Activated T-helper 9 cell treated with anti-CD3 and anti-CD28 coated beads, Interleukin-2, amount 50 U/mL, for 16 hours (primary cell): ENCODE results near the gene GATA2.

ENCODE experiments used
- DNase-seq: peaks from one replicate; pipeline ENCODE4 v3.0.0-alpha.2; 2020; ENCODE audit warnings: low read depth

Gene GATA2

GRCh38 chr3:128473180-128473519, 19.9 kb downstream of the GATA2 start:
- no peak for DNase-seq

DNA sequence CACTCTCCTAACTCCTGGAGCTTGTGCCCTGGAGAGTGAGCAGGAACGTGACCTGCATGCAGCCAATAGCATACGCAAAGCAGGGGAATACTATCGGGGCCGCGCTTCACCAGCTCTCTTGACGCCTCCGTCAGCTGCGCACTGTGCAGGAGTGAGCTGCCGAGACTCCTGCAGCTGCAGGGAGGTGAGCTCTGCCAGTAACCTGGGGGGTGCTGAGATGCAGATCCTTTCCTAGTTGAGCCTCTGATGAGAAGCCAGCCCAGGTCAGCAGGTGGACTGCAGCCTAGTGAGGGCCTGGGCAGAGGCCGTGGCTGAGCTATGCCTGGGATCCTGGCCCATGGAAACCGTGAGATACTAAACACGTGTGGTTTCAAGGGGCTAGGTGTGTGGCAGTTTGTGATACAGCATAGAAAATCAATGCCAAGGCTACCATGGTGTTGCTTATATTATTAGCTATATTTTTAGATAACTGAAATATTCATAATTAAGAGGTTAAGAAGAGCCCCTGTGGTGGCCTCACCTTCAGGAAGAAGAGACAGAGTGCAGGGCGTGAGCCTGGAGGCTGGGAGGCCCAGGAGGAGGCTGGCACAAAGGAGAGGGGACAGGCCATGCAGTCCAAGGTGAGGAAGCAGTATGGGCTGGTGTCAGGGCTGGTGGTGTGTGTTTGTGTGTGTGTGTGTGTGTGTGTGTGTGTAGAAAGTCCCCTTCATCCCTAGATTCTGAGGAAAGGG, 20.4 kb downstream of the GATA2 start:
- DNase-seq: no peak

GRCh38 chr3:128471720-128472119, 21.3 kb downstream of the GATA2 start:
- no peak for DNase-seq

DNA sequence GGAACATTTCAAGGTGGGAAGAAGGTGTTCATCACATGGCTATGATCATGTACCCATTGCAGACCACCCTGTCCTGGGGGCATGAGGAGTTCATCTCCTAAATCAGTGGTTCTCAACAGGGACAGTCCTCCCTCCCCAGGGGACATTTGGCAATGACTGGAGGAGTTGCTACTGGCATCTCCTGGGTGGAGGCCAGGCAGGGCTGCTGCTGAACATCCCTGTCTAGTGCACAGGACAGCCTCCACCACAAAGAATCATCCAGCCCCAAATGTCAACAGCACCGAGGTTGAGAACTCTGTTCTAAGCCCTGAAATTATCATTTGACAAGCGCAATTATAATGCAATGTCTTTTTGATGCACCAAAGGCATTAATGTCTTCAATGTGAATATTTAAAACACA, 21.9 kb downstream of the GATA2 start:
- DNase-seq: no peak

DNA sequence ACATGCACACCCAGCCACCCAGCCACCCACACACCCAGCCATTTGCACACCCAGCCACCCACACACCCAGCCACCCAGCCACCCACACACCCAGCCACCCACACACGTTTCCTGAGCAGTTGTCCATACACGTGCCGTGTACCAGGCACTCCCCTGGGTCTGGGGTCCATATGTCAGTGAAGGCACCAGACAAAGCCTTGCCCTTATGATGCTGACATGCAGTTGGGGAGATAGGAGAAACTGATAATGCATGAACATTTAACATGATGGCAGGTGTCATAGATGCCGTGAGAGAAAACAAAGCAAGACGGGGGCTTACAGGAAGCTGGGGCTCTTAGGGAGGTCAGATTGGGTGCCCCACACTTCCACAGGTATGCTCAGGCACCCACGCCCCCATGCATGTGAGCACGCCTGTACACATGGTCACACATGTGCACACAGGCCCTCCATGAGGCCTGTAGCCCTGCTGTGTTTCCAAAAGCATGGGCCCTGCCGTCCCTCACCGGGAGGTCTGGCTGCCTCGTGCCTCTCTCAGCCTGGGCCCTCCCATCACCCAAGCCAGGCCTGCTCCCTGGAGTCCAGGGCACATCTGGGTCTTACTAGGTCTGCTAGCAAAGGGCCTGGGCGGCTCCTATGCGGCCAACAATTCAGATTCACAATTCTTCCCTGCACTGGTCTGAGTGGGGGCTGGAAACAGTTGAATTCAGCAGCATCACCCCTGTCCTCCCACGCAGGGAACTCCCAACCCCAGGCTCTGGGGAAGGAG, 22.7 kb downstream of the GATA2 start:
- no peak for DNase-seq

GRCh38 chr3:128469556-128469955, 23.4 kb downstream of the GATA2 start:
- DNase-seq: no peak

DNA sequence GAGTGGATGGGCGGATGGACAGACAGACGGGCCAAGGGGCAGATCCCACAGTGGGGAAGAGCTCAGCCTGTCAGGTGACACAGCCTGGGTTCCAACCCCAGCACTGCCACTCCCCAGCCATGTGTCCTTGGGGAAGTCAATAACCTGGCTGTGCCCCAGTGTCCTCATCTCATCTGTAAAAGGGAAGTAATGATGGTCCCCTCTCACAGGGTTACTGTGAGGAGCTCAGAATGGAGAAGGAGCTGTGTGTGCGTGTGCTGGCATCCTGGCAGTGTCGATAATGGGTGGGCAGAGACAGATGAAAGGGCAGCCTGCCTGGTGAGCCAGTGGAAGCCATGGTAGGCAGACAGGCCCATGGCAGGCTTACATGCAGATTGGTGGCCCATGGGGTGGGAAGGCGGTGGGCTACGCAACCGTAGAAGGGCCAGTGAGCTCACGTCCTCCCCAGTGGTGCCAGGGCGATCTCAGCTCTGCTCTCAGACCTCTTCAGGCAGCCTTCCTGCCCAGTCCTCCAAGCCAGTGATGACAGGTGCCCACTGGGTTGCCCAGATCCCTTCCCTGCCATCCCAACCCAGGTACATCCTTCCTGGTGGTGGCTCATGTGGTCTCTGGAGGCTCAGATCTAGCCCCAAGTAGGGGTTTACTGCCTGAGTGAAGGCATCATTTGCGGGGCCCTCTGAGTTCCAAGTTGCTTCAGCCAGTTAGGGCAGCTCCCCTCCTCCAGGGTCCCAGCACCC, 24.0 kb downstream of the GATA2 start:
- DNase-seq: no peak

DNA sequence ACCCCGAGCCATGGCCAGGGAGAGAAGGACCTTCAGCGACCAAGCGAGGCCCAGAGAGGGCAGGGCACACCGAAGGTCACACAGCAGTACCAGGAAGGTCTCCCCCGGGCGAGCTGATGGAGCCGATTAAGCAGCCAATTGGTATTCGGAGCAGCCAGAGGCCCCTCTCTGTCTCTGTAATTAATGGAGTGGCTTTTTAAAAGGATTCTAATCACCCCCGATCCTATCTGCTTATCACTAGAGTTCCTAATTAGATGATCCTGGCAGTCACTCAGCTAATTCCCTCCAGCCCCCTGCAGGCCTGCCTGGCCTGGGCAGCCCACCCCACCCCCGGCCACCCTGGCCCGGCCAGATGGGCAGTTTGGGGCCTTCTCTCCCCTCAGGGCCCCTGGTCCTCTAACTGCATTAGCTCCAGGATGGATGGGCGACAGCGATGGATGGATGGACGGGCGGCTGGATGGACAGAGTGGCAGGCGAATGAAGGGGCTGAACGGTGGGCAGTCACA, 24.7 kb downstream of the GATA2 start:
- no peak for DNase-seq

GRCh38 chr3:128466840-128467541, 26.0 kb downstream of the GATA2 start, which contains the start of gene DNAJB8:
TSS of gene DNAJB8 (minus strand) at chr3:128466890. CDS start at chr3:128463245, 3,645 bp downstream.
- no peak for DNase-seq

GRCh38 chr3:128464702-128465101, 28.3 kb downstream of the GATA2 start:
- no peak for DNase-seq

DNA sequence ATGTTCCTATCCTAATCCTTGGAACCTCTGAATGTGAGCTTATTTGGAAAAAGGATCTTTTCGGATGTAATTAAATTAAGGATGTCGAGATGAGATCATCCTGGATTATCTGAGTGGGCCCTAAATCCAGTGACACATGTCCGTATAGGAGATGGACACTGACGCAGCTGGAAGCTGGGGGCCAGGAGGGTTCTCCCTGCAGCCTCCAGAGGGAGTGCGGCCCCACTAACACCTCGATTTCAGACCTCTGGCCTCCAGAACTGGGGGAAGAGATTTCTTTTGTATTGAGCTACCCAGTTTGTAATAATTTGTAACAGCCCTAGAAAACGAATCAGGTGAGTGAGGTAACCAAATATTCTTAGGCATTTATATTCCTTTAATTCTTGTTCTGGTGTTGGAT, 28.8 kb downstream of the GATA2 start:
- no peak for DNase-seq

DNA sequence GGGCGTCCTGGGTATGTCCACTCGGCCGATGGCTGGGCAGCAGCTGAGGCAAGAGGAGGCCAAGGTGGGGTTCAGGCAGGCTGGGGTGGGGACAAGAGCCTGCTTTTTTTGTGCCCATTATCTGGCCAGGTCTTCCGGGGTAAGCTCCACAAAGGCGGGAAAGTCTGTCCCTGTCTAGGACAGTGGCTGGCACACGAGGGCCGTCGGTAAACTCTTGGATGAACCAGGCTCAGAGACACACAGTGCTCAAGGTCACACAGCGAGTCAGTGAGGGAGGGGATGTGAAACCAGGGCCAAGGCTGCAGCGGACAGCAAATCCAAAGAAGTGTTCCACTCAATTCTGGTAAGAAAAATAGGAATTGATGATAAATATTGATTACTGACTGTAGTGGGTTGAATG, 29.2 kb downstream of the GATA2 start:
- DNase-seq: no peak

GRCh38 chr3:128463354-128463753, 29.6 kb downstream of the GATA2 start:
- DNase-seq: no peak

DNA sequence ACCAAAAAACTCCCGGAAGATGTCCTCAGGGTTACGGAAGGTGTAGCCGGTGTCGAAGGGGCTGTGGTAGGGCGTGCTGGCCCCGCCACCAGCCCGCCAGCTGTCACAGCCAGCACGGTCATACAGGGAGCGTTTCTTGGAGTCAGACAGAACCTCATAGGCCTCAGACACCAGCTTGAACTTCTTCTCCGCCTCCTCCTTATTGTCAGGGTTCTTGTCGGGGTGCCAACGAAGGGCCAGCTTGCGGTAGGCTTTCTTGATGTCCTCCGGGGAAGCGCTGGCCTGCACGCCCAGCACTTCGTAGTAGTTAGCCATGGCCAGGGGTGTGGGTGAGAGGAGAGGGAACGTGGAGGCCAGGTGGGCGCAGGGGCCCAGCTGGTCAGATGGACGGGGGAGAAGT, 30.1 kb downstream of the GATA2 start:
- no peak for DNase-seq

- DNase-seq: no peak
These were observed 30.6 kb downstream of the GATA2 start for GRCh38 chr3:128462341-128462910.

DNA sequence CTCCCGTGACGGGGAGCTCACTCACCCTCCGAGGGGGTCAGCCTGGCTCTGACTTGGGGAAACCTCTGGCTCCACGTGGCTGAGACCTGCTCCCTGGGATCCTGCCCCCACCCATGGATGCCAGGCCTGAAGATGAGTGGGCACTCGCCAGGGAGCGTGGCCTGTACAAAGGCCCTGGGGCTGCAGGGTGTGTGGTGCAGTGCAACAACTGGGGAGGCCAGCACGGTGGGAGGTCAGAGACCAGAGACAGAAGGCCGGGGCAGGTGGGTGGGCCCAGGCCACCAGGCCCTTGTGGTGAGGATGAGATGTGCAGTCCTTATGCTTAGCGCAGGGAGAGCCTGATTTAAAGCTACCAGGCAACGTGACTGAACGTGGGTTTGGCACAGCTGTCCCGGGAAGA, 31.3 kb downstream of the GATA2 start:
- no peak for DNase-seq

DNA sequence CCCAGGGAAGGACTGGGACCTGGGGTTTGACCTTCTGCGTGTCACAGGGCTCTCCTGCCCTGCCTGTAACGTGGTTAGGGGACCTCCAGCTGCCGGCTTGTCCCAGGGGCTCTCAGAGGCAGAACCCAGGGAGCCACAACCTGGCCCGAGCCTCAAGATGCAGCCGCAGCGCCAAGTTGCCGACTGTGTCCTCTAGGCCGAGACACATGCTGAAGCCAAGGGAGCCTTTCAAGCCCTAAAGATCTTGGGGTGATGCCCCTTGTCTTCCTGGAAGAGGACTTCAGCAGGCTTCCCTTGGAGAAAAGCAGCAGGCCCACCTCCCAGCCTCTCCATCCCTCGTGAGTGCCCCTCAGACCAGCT, 33.6 kb downstream of the GATA2 start:
- DNase-seq: no peak

DNA sequence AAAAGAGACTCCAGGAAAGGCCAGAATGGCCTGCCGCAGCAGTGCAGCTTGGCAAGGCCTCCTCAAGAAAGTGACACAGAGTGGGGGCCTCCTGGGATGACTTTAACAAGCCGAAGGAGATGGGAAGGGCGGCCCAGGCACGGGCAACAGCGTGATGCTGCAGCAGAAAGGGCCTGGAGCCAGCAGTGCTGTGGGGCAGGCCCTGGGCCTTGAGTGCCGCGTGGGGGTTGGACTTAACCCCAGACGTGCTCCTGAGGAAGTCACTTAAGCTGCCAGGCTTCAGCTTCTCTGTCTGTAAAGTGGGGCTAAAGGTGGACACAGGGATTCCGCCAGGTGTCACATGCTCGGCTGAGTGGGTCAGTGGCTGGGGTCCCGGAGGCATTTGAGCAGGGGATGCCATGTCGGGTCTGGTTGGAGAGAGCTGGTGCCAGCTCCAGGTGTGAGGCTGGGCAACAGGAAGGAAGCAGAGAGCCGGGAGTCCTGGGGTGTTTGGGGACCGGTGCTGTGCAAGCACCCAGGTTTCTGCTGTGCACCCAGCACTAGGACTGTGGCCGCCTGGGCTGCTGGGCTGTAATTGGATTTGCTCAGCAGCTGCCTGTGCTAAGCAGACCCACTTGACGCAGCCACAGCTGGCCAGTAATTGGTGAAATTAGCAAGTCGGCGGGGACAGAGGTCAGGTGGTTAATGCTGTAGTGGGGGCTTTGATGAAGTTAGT, 34.1 kb downstream of the GATA2 start:
- DNase-seq: no peak

- no peak for DNase-seq
These were observed 35.1 kb downstream of the GATA2 start for GRCh38 chr3:128457937-128458336.

- DNase-seq: no peak
These were observed 36.0 kb downstream of the GATA2 start for GRCh38 chr3:128456776-128457715.
